GM11168 (cell line): ENCODE data around the gene DENND10.
"Not testable (repeated sequence)": the region's sequence is repeated elsewhere in the genome, so short reads cannot be mapped to it uniquely, and the experiment has no call there.

Experiments
- in situ Hi-C: fragments of 300-500 bp; cut with MboI; formaldehyde crosslinking; loops from one replicate; pipeline ENCODE4 v1.12.0; 2022; ENCODE audit warnings: low sequenced_read_pairs; ENCODE audit not compliant: unreplicated experiment

DENND10 gene

GRCh38 chr10:119129721-119130120 is 25.8 kb downstream of the DENND10 start:
- in situ Hi-C loops, result no loop called here

- in situ Hi-C loops, result no loop called here
Observed at GRCh38 chr10:119131512-119132240, 27.8 kb downstream of the DENND10 start.

GRCh38 chr10:119132521-119133345 is 28.8 kb downstream of the DENND10 start:
- in situ Hi-C loops, result no loop called here

- in situ Hi-C loops, result no loop called here
Observed at GRCh38 chr10:119133949-119134348, 30.0 kb downstream of the DENND10 start.

- in situ Hi-C loops, result no loop called here
Observed at GRCh38 chr10:119135513-119135881, 31.6 kb downstream of the DENND10 start.

GRCh38 chr10:119136084-119136483 is 32.2 kb downstream of the DENND10 start:
- in situ Hi-C loops, result no loop called here

- in situ Hi-C loops, result not testable (repeated sequence)
Observed at GRCh38 chr10:119137878-119138277, 34.0 kb downstream of the DENND10 start.

- in situ Hi-C loops, result no loop called here
Observed at GRCh38 chr10:119138346-119139306, 34.7 kb downstream of the DENND10 start.

GRCh38 chr10:119139464-119140067 is 35.7 kb downstream of the DENND10 start:
- in situ Hi-C loops, result no loop called here

GRCh38 chr10:119140603-119141245 is 36.8 kb downstream of the DENND10 start:
- in situ Hi-C loops, result no loop called here

GRCh38 chr10:119143657-119144056 is 39.7 kb downstream of the DENND10 start:
- in situ Hi-C loops, result no loop called here

GRCh38 chr10:119149157-119149556 is 45.2 kb downstream of the DENND10 start:
- in situ Hi-C loops, result no loop called here

- in situ Hi-C loops, result no loop called here
Observed at GRCh38 chr10:119149729-119150128, 45.8 kb downstream of the DENND10 start.

GRCh38 chr10:119151601-119152000 is 47.7 kb downstream of the DENND10 start:
- in situ Hi-C loops, result not testable (repeated sequence)

GRCh38 chr10:119153041-119153440 is 49.1 kb downstream of the DENND10 start:
- in situ Hi-C loops, result no loop called here

- in situ Hi-C loops, result no loop called here
Observed at GRCh38 chr10:119153661-119154060, 49.7 kb downstream of the DENND10 start.

GRCh38 chr10:119159332-119159731 is 55.4 kb downstream of the DENND10 start:
- in situ Hi-C loops, result no loop called here

GRCh38 chr10:119161680-119162451 is 58.0 kb downstream of the DENND10 start:
- in situ Hi-C loops, result no loop called here
